K562 (cell line): ENCODE data around the gene TOP3A. TPM values are rescaled to one million over a fixed set of nuclear protein-coding genes. Genes with fewer than 3 reads are reported as not detected.

Source experiments
- CREB3L1 ChIP-seq: fragments of 450-650 bp; IDR thresholded peaks from 2 replicates; pipeline ENCODE4 v1.6.1; 2014; ENCODE audit warnings: low read depth, mild to moderate bottlenecking, moderate library complexity, borderline replicate concordance
- ELF1 ChIP-seq: fragments of 200-800 bp; sonication (Bioruptor generic); IDR thresholded peaks from 2 replicates; pipeline ENCODE4 v1.6.1; 2016; ENCODE audit warnings: missing genetic modification characterization, missing compliant biosample characterization
- HNRNPLL ChIP-seq: fragments of 200-400 bp; formaldehyde crosslinking; IDR thresholded peaks from 2 replicates; pipeline ENCODE4 v1.6.1; 2017; ENCODE audit warnings: low read length, low read depth, mild to moderate bottlenecking; ENCODE audit not compliant: poor library complexity, severe bottlenecking
- MAZ ChIP-seq, 2 experiments: fragments of 450-650 bp in 1 of 2; sonication (generic) in 1 of 2; formaldehyde crosslinking; IDR thresholded peaks in 1 of 2; conservative IDR thresholded peaks in 1 of 2; 2 replicates each; pipeline versions ENCODE4 v1.4.0 to v1.5.0; 2020; ENCODE audit warnings: mild to moderate bottlenecking in 1 of 2, missing genetic modification reagents in 1 of 2
- MGA ChIP-seq: fragments of 450-650 bp; IDR thresholded peaks from 2 replicates; pipeline ENCODE4 v1.6.1; 2016; ENCODE audit warnings: mild to moderate bottlenecking, moderate library complexity
- SNAPC5 ChIP-seq: fragments of 250-450 bp; sonication (Bioruptor Pico); IDR thresholded peaks from 2 replicates; pipeline ENCODE4 v1.8.0; 2021; ENCODE audit warnings: moderate library complexity, mild to moderate bottlenecking, inconsistent platforms
- ZNF395 ChIP-seq: fragments of 200-800 bp; sonication (Bioruptor generic); IDR thresholded peaks from 2 replicates; pipeline ENCODE4 v1.6.1; 2017; ENCODE audit warnings: missing genetic modification characterization, missing compliant biosample characterization
- ZNF561 ChIP-seq: fragments of 450-650 bp; formaldehyde crosslinking; conservative IDR thresholded peaks from 2 replicates; pipeline ENCODE4 v1.4.0; 2020; ENCODE audit warnings: mild to moderate bottlenecking, moderate library complexity
- ZNF639 ChIP-seq, 2 experiments: fragments of 200-800 bp in 1 of 2; sonication (Bioruptor generic) in 1 of 2; sonication (generic) in 1 of 2; formaldehyde crosslinking in 1 of 2; IDR thresholded peaks in 1 of 2; conservative IDR thresholded peaks in 1 of 2; 2 replicates each; pipeline versions ENCODE4 v1.5.0 to v1.6.1; 2016 to 2020; ENCODE audit warnings: missing compliant biosample characterization in 1 of 2, missing genetic modification characterization in 1 of 2, missing genetic modification reagents in 1 of 2
- polyA plus RNA-seq, 8 experiments: library from polyadenylated mRNA; depleted of rRNA in 4 of 8; stranded (reverse) in 5 of 8; unstranded in 3 of 8; fragments of >200 nt; fragmentation: Nextera tagmentation in 2 of 8; fragmentation: Illumina TruSeq in 1 of 8; extraction: Ambion mirVana in 2 of 8; extraction: Trizol in 1 of 8; gene quantifications; 2 replicates each; pipeline versions ENCODE4 v1.2.1 to v1.2.3, GENCODE V29; 2011 to 2014; ENCODE audit warnings: inconsistent platforms in 1 of 8, missing spikeins in 1 of 8
- total RNA-seq, 7 experiments: library from RNA; depleted of rRNA in 6 of 7; stranded (reverse); fragments of >200 nt in 6 of 7; fragmentation: Illumina TruSeq in 2 of 7; extraction: Trizol in 2 of 7; gene quantifications; 2 replicates each; pipeline versions ENCODE4 v1.2.1 to v1.2.3, GENCODE V29; 2011 to 2021; ENCODE audit warnings: low replicate concordance in 1 of 7

The TOP3A gene
- total and polyA plus RNA-seq, 9 of the 15 experiments (the other 6 are each of a cell fraction or from before 2014, with no cell fraction given): 5.2 to 49.7 (median 24.7) TPM

GRCh38 chr17:18258356-18259038 lies 56.3 kb downstream of the TOP3A start, which contains the start of gene FLII (continued):
- TF ChIP-seq ZNF395 (peak; percentile 80; the same call in 1 of the 2 replicates), ZNF561 (CRISPR knock-in tag) (no peak), CREB3L1 (peak; percentile 22; the same call in 1 of the 2 replicates), ZNF639 (CRISPR knock-in tag; conservative IDR thresholded peaks at IDR 0.05 in 1 of 2, IDR thresholded peaks at IDR 0.05 in 1 of 2) (peak in 1 of 2 experiments; percentile 72; a peak in 2 of 4 replicates), ELF1 (tag) (peak; percentile 52), HNRNPLL (peak; percentile 66), MGA (peak; percentile 78), SNAPC5 (CRISPR knock-in tag) (no peak), MAZ (CRISPR knock-in tag; conservative IDR thresholded peaks at IDR 0.05 in 1 of 2, IDR thresholded peaks at IDR 0.05 in 1 of 2) (peak; percentile 67 to 77)
